ENCODE data around the gene ANKRD34A.
A peak's percentile ranks its signal among the peaks of the same experiment; 100 is the strongest.

Gene ANKRD34A

DNA sequence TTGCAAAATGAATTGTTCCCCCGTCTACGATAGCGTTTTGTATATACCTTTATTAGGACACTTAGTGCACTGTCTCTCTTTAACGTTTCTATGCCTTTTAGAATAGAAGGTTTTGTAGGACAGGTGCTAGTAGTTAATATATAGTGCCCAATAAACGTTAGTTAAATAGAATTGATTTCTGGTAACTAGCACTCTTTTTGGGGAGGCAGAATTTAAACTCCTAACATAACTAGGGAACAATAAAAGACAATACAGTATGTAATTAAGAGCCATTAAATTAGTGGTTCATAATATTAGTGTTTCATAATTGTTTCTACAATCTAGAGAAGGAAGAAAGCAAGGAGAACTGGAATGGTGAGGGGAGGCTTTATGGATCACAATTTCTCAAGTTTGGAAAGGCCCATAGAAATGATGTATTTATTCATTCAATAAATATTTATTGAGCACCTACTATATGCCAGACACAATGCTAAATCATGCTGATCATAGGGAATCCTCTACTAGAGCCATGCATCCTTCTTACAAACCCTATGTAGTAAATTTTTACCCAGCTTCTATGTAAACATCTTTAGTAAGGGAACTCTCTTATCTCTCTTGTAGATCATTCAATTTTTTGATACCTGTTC, 857 bp upstream of the ANKRD34A start:
- DNase-seq, result no peak

DNA sequence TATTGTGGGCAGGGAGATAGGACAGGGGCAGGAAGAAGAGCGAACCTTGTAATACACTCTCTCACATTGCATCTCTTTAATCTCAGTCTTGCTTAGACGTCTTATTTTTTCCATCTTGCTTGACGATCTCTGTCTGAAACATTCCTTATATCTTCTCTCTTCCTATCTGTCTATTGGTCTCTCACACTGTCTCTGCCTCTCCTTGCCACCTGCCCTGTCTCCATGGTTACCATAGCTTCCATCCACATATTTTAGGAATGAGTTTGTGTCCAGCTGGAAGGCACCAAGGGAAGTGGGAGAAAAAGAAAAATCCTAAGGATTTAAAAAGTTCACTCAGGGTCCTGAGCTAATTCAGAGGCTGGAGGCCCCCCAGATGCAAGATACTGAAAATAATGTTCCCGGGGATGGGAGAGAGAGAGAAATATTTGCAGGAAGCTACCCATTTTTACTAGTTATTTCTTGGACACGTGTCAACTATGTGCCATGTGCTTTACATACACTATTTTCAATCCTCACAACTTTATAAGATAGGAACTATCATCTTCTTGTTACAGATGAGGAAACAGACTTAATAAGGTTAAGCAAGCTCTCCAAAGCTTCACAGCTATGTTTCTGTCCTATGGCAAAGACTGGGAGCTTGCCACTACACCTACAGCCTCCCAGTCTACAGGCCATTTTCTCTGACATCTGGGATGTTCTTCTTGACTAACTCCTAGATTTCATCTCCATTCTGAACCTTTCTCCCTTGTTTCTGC, 933 bp downstream of the ANKRD34A start:
- peak; percentile 37 for DNase-seq

DNA sequence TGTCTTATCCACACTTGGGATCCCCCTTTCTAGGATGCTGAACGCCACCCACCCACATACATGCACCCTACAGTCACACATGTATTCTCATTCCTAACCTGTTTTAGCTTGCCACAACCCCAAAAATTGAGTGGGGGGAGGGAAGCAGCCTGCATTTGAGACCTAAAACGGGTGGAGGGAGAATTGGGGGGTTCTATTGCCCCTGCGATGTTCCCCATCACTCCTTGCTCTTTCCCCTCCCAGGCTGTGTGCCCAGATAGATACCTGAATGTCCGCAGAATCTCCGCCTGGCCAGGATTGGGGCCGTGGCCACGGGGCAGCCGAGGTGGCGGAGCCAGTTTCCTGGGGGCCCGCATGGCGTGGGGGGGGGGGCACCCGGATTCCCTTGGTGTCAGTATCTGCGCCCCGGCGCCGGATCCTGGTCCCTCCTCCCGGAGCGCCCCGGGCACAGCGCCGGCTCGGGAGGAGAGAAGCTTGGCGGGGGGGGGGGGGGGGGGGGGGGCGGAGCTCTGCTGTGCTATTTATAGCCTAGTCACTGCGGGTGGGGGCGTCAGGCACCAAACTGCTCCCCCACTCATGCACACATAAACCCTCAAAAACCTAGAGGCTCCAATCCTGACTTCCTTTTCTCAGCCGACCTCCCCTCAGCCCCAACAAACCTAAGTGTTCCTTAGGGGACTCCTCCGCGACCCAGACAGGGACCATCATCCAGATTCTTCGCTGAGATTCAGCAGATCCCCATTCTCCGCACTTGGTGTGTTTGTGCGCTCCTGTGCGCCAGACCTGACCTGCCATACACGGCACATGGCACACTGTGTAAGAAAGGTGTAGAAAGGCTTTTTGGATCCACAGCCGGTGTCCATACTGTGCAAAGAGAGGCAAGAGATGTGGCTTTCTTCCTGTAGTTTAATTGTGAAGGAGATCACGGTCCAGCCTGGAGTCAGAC, 1.9 kb downstream of the ANKRD34A start:
- DNase-seq, result peak; percentile 41

DNA sequence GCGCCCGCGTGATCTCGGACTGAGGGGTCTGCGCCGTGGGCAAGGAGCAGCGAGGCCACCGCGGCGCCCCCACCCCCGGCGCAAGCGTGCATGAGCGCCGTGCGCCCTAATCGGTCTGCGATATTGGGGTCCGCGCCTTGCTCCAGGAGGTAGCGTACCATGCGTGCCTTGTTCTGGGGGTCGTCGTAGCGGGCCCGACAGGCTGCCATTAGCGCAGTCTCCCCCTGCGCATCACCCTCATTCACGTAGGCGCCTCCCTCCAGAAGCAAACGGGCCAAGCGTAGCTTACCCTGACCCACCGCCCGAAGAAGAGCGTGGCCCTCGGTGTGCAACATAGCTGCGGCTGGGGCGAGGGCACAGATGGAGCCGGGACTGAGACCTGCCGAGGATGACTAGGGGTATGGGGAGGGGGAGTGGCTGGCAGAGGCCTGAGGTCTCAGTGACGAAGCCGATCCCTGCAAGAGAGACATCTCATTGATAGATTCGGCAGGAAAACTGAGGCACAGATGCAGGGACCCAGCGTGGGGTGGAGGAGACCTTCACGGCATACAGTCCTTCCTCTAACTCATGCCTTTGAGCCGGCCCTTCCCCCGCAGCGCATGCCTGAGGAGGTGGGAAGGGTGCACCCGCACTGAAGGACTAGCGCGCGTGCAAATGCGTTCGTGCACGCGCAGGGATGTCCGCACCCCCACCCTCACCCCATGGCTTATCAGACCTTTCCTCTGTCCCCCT, 2.8 kb downstream of the ANKRD34A start:
- peak; percentile 70 for DNase-seq

DNA sequence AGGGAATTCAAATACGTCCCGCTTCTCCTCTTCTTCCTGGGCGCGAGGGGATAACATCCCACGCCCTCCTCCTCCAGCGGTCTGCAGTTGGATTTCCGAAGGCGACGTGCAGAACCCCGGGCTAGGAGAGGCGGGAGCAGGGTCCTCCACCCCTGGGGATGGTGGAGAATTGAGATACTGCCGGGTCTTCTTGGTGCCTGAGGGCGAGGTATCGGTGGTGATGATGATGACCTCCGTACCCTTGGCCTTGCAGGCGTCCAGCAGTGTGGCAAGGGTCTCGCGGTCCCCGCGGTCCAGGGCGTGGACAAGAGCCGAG, 3.3 kb downstream of the ANKRD34A start:
- DNase-seq, result no peak

DNA sequence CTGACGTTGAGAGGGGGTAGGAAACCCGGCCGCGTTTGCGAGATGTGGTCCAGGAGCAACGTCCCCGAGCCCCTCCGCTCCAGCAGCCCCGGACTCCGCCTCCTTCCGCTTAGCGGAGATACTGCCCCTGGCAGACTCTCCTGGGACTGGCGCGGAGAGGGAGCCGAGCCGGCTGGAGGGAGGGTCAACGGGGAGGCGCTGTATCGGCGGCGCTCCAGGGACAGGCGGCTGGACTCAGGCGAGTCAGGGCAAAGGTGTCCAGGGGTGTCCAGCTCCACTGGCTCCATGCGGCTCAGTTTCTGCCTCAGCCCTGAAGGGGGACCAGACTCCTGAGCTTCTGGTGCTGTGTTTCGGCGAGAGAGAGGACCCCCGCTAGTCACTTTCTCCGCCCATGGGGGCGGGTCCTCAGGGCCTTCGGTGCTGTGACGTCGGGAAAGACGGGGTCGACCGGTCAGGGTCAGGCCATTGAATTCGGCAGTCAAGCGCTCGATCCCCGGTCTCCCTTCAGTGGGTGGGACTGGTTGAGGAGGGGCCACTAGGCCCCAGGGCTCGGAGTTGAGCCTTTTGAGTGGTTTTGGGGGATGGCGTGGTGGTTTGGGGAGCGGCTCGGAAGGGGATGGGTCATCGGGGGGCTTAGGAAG, 3.8 kb downstream of the ANKRD34A start:
- DNase-seq, result peak; percentile 96

DNA sequence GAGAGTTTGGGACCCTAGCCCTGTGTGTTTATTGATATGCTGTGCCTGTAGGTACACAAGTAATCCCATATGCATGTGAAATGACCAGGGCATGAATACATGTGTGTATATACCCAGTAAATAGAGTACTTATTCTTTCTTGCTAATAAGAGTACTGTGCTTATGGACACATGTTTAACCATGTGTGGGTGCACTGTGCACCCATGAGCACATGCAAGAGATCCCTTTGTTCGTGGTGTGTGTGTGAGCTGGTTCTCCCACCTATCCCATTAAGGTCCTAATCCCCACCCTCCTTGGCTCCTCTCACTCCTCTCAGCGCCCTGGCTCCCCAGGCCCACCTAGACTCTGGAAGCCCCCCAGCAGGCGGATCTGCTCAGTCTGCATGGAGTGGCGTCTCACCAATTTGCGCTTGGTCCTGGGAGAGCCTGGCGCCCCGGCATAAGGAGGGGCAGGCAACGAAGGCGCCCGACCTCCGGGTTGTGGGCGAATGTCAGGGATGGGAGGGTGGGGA, 4.4 kb downstream of the ANKRD34A start:
- DNase-seq, result no peak

DNA sequence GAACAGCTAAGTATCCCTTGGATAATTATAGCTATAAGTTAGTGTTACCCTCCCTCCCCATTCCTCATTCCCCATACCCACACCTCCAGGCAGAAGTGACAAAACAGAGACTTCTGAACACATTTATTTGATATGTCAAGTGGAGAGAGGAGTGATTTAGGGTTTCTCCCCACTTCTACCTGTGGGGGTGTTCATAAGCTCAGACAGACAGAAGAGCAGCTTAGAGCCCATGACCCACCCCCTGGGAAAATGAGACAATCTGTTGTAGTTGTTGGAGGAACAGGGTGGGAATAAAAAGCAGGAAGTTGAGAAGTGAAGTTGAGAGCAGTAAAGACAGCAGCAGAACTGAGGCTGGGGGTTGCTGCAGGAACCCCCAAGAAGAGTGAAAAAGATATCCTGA, 5.0 kb downstream of the ANKRD34A start:
- DNase-seq, result no peak

DNA sequence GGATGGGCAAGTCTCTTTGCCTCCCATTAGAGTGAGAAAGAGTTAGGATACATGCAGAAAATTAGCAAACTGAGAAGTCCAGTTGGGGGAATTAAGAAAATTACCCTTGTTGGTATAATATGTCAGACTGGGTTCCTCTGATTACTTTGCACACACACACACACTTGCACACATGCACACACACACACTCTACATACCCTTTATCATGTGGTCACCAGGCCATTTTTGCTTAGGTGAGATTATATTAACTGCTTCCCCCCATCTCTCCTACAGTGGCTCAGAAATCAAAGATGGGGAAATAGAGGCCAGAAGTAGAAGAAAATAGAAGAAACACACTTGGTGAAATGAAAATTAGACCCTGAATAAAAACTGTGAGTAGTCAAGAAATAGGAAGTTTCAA, 5.6 kb downstream of the ANKRD34A start:
- no peak for DNase-seq

DNA sequence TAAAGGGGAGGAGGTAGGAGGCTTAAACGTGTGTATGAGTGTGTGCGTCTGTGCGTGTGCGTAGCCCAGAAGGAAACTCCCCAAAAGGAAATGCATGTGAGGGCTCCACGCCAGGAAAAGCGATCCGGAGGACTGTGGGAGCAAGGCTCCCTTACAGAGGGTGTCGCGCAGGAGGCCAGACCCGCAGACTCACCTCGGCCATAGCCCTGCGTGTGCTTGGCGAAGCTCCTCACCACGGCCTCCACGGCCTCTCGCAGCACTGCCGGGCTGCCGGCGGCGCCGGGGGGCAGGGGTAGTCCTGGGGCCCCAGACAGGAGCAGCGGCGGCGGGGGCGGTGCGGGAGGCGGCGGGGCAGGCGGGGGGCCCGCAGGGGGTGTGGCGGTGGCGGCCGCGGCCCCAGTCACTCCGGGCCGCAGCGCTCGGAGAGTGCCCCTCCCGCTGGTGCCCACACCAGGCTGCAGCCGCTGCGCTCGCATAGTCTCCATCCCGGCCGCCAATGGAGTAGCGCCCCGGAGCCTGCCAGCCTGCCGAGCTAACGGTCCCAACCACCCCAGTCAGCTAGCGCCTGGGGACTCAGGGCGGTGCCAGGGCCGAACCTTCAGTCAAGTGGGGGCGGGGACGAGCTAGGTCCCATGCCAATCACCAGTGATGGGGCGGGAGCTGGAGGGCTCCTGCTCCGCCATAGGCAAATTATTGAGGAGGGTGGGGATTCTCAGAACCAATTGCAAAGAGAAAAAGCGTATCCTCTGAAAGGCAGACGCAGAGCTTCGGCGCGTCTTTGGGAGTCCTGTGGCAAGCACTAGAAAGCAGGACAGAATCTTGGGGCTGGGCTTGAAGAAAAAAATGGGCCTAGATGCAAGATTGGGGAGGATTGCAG, 6.7 kb downstream of the ANKRD34A start, which contains the start of gene LIX1L:
LIX1L (minus strand) TSS at position 575 of the 877 bp plus-strand sequence; CDS start at position 485, 90 bp downstream.
- peak; percentile 99 for DNase-seq

DNA sequence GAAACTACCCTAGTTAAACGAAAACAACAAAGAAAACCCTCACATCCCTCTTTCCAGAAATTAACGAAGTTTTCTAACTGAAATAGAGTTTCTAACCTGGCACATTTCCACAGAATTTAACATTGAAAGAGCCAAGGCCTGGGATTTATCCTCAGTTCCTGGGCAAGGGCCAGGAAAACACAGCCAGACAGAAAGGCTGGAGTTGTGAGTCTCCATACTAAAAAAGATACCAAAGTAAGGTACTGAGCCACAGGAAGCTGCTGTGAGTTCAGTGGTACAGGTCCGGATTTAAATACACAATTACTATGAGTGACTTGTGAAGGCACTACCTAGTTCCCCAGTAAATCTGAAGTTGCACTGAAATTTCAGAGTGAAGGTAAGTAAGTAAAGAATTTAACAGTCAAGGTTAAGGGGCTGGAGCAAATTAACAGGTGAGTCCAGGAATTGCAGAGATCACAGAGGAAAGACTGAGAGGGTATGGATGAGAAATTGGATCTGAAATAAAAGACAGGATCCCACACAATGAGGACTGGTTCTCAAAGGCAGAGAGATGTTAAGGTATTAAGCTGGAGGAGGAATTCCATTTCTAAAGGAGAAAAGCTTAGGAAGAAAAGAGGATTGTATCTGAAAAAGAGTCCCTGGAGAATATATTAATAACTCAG, 7.5 kb downstream of the ANKRD34A start:
- DNase-seq, result peak; percentile 61

DNA sequence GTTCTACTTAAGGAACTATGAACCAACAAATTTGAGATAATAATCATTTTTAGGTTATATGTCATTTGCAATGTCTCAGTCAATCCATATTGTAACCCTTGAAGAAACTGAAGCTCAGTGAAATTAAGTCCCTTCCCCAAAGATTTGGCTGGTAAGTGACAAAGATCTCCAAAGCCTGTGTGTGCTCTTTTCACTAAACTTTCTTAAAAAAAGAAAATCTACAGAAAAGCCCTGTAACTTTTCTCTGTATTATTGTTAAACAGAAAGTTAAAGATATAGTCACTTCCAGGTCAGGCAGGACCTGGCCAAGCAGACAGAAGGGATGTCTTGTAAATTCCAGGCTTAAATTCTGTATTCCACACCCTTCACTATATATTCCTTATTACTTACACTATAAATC, 8.0 kb downstream of the ANKRD34A start:
- no peak for DNase-seq

DNA sequence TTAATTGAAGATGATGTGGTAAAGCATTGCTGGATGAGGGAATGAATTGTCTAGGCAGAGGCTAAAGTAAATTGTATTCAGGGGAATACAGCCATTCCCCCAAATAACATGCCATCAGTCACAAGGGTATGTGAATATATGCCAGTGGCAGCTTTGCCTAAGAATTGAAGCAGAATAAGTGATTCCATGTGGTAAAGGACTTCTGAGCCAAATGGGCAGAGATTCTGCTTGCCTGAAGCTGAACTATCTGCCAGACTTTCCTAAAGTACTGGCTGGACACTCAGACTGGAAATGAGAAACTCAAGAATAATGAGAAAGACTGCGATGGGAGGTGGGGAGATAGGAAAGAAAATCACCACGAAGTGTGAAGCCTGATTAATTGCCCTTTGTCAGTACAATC, 8.9 kb downstream of the ANKRD34A start:
- DNase-seq, result no peak

DNA sequence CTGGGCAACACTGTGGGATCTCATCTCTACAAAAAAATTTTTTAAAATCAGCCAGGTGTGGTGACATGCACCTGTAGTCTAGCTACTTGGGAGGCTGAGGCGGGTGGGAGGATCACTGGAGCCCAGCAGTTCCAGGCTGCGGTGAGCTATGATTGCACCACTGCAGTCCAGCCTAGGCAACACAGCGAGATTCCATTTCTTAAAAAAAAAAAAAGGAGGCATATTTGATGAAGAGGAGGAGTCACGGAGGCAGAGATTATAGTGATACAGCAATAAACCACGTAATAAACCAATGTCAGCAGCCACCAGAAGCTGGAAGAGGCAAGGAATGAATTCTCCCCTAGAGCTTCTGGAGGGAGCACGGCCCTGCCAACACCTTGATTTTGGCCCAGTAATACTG, 10.5 kb downstream of the ANKRD34A start:
- no peak for DNase-seq

DNA sequence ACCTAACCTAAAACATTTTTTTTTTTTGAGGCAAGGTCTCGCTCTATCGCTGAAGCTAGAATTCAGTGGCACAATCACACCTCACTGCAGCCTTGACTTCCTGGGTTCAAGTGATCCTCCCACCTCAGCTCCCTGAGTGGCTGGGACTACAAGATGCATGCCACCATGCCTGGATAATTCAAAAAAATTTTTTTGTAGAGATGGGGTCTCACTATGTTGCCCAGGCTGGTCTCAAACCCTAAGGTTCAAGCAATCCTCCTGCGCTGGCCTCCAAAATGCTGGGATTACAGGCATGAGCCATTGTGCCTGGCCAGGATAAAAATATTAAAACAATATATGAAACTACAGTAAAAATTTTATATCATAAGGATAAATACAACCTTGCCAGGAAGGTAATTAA, 11.5 kb downstream of the ANKRD34A start:
- DNase-seq, result no peak

DNA sequence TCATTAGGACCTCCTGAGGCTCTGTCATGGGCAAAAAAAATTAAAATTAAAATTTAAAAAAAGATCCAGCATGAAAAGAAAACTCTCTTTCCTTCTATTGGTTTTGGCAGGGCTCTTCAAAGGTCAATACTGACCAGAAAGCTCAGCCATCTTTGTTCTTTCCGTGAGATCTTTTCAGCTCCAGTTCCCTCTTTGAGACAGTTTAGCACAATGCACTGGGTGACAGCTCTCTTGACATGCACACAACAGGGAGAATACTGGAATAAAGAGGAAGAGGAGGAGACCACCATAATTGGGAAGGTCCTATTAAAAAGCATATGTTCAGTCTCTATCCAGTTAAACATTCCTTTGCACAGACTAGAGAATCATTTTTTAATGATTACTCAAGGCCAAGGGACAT, 12.8 kb downstream of the ANKRD34A start:
- peak; percentile 86 for DNase-seq

DNA sequence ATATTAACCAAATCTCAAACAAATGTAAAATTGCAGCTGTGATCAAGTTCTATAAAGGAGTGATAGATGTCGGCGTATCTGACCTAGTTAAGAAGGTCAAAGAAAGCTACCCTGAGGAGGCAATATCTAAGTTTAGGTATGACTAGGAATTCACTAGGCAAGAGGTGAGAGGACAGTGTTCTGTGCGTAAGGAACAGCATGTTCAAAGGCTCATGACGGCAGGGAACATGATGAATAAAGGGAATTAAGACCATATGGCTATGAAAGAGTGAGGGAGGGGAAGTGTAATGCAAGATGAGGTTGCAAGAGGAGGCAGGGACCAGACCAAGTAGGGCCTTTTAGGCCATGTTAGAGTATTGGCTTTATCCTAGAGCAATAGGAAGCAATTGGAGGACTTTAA, 15.2 kb downstream of the ANKRD34A start:
- DNase-seq, result no peak

DNA sequence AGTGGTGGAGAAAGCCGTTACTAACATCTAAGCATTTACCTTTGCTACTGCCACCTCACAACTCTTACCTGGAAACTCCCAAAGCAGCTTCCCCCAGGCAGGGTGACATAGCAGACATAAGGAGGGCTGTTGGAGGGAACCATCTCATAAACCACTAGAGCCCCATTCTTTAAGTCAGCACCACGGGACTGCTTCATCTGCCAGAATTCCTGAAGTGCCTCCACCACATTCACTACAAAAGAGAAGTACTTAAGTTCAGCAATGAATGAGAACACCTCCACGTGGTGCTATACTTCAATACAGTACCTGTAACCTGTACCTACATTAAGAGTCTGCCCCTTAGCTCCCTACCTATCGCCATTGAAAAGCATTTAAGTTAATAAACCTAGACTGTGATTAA, 16.8 kb downstream of the ANKRD34A start:
- DNase-seq, result no peak

DNA sequence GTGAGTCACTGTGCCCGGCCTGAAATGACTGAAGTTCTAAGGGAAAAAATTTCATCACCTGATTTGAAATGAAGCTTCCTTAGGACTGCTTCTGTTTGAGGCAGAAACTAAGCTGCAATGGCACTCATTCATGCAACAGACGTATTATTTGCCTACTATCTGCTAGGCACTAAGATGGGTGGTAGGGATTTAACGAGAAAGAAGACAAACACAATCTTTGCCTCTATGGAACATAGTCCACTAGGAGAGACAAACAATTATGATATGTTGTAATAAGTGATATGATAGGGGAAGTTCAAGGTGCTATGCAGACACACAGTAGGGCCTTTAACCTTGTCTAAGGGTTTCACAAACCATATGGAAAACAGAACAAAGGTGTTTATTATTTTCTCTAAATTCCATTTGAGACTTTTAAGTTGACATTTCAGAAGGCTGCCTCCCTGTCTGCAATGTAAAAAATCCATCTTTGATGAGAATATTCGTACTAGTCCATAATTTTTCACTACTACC, 17.8 kb downstream of the ANKRD34A start:
- no peak for DNase-seq

DNA sequence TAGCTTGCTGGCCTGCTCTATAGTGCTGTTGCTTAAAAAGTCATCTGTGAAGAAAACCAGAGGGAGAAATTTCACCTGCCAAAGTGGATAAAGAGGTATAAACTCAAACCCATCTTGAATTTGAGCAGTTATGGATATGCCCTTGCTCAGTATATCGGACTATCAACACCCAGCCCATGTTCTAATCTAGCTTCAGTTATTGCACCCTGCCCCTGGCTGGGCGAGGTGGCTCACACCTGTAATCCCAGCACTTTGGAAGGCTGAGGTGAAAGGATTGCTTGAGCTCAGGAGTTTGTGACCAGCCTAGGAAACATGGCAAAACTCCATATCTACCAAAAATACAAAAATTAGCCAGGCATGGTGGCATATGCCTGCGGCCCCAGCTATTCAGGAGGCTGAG, 19.8 kb downstream of the ANKRD34A start:
- no peak for DNase-seq
